Endodermal cell (in vitro differentiated cells): ENCODE measurements around the gene ZBTB45. TPM values are rescaled to one million over a fixed set of nuclear protein-coding genes. Genes with fewer than 3 reads are reported as not detected.

Experiments
- DNase-seq: peaks from one replicate; pipeline ENCODE4 v3.0.0-alpha.2; 2017
- H3K27ac ChIP-seq: 2 replicates; pipeline ENCODE4 v1.5.1; 2013; ENCODE audit warnings: mild to moderate bottlenecking, low read depth, low read length, moderate library complexity
- H3K27me3 ChIP-seq: 2 replicates; pipeline ENCODE4 v1.6.1; 2013; ENCODE audit warnings: mild to moderate bottlenecking, low read length, moderate library complexity; ENCODE audit not compliant: insufficient read depth, control insufficient read depth, poor library complexity, severe bottlenecking
- H3K36me3 ChIP-seq: 2 replicates; pipeline ENCODE4 v1.7.0; 2013; ENCODE audit warnings: mild to moderate bottlenecking, low read length, moderate library complexity; ENCODE audit not compliant: control insufficient read depth, insufficient read depth
- H3K4me1 ChIP-seq: one replicate; pipeline ENCODE4 v1.7.0; 2013; ENCODE audit warnings: low read length; ENCODE audit not compliant: control insufficient read depth, insufficient read depth
- H3K4me3 ChIP-seq: 2 replicates; pipeline ENCODE4 v1.5.1; 2013; ENCODE audit warnings: mild to moderate bottlenecking, low read length, moderate library complexity
- H3K9ac ChIP-seq: 2 replicates; pipeline ENCODE4 v1.6.1; 2013; ENCODE audit warnings: mild to moderate bottlenecking, low read length, moderate library complexity; ENCODE audit not compliant: poor library complexity, severe bottlenecking; ENCODE audit errors: extremely low read depth
- H3K9me3 ChIP-seq: 2 replicates; pipeline ENCODE4 v1.6.1; 2013; ENCODE audit warnings: mild to moderate bottlenecking, low read length, moderate library complexity; ENCODE audit not compliant: control insufficient read depth
- H3K27ac Mint-ChIP-seq: 2 replicates; pipeline ENCODE4 v1.8.0; 2020; ENCODE audit warnings: mixed read lengths
- H3K27me3 Mint-ChIP-seq: 2 replicates; pipeline ENCODE4 v1.8.0; 2021; ENCODE audit warnings: mild to moderate bottlenecking, mixed read lengths; ENCODE audit not compliant: insufficient read depth
- H3K36me3 Mint-ChIP-seq: 2 replicates; pipeline ENCODE4 v1.8.0; 2020; ENCODE audit warnings: low read depth, mixed read lengths
- H3K4me1 Mint-ChIP-seq: 2 replicates; pipeline ENCODE4 v1.8.0; 2020; ENCODE audit warnings: mixed read lengths
- H3K4me3 Mint-ChIP-seq: 2 replicates; pipeline ENCODE4 v1.8.0; 2020; ENCODE audit warnings: mild to moderate bottlenecking, moderate library complexity, mixed read lengths
- H3K9me3 Mint-ChIP-seq: 2 replicates; pipeline ENCODE4 v1.8.0; 2020; ENCODE audit warnings: mild to moderate bottlenecking, mixed read lengths
- CTCF ChIP-seq: fragments of 200-600 bp; sonication (generic); conservative IDR thresholded peaks from 2 replicates; pipeline ENCODE4 v1.5.0; 2021; ENCODE audit warnings: antibody characterized with exemption, mild to moderate bottlenecking
- WGBS, 2 experiments: methylation state at CpG; one replicate each; pipeline versions ENCODE4 v1.1.5 to v1.1.7; 2013; ENCODE audit warnings: missing lambda C conversion rate in 2 of 2, mixed read lengths in 1 of 2; ENCODE audit not compliant: insufficient coverage in 1 of 2, insufficient read length in 1 of 2; 5-methylcytosine and 5-hydroxymethylcytosine counted together
- total RNA-seq, 2 donors: library from RNA; stranded (reverse); fragmentation: NEBNext Ultra II Directional in 1 of 2; extraction: Animal tissue kit (Norgen Biotek cat#: 25700) in 1 of 2; gene quantifications; 2 replicates in 1 of 2; 3 replicates in 1 of 2; pipeline ENCODE4 v1.2.1, GENCODE V29; 2021

The ZBTB45 gene
- total RNA-seq, 2 donors from 2014 or later: 19.0 to 19.4 TPM

GRCh38 chr19:58552655-58553054 lies 33.0 kb upstream of the ZBTB45 start:
- no peak overlapping the region for H3K4me3 Mint-ChIP-seq
- H3K4me1 Mint-ChIP-seq: peaks cover 27% of the 10 kb centered on the region
- no peak for TF ChIP-seq CTCF
- peak overlapping the region; percentile 24 for H3K27ac Mint-ChIP-seq
- Histone ChIP-seq H3K4me1 (no peaks in the 10 kb centered on the region), H3K4me3 (no peak overlapping the region), H3K9ac (no peak overlapping the region), H3K27ac (no peak overlapping the region), H3K36me3 (peaks cover 78% of the 10 kb centered on the region), H3K9me3 (no peaks in the 10 kb centered on the region), H3K27me3 (no peaks in the 10 kb centered on the region)
- WGBS, 2 experiments: 85 to 99% methylated on average over 2 of the region's 2 CpGs
- DNase-seq: no peak
- no peaks in the 10 kb centered on the region for H3K27me3 Mint-ChIP-seq
- H3K9me3 Mint-ChIP-seq: no peaks in the 10 kb centered on the region
- H3K36me3 Mint-ChIP-seq: peaks cover 57% of the 10 kb centered on the region

GRCh38 chr19:58551577-58552471 lies 32.2 kb upstream of the ZBTB45 start:
- peaks cover 61% of the 10 kb centered on the region for H3K36me3 Mint-ChIP-seq
- no peak overlapping the region for H3K27ac Mint-ChIP-seq

GRCh38 chr19:58551123-58551497 lies 31.5 kb upstream of the ZBTB45 start:
- no peak overlapping the region for H3K9ac ChIP-seq
- no peaks in the 10 kb centered on the region for H3K27me3 ChIP-seq
- peaks cover 82% of the 10 kb centered on the region for H3K36me3 ChIP-seq
- H3K4me1 Mint-ChIP-seq: peaks cover 25% of the 10 kb centered on the region
- no peaks in the 10 kb centered on the region for H3K9me3 ChIP-seq
- H3K36me3 Mint-ChIP-seq: peaks cover 61% of the 10 kb centered on the region
- peaks cover 4% of the 10 kb centered on the region for H3K4me1 ChIP-seq
- no peak overlapping the region for H3K4me3 ChIP-seq
- WGBS, 2 experiments: 67 to 100% methylated on average over 1 of the region's 1 CpG
- H3K27me3 Mint-ChIP-seq: no peaks in the 10 kb centered on the region
- no peak for DNase-seq
- no peaks in the 10 kb centered on the region for H3K9me3 Mint-ChIP-seq
- no peak overlapping the region for H3K27ac ChIP-seq
- no peak for TF ChIP-seq CTCF
- H3K27ac Mint-ChIP-seq: peak overlapping the region; percentile 70
- H3K4me3 Mint-ChIP-seq: no peak overlapping the region

More at GRCh38 chr19:58551577-58552471, 32.2 kb upstream of the ZBTB45 start:
- H3K9me3 ChIP-seq: no peaks in the 10 kb centered on the region
- H3K9ac ChIP-seq: no peak overlapping the region
- H3K4me3 Mint-ChIP-seq: no peak overlapping the region
- DNase-seq: peak; percentile 52
- WGBS, 2 experiments: 96 to 99% methylated on average over 14 to 18 of the region's 18 CpGs
- peaks cover 4% of the 10 kb centered on the region for H3K4me1 ChIP-seq
- peaks cover 25% of the 10 kb centered on the region for H3K4me1 Mint-ChIP-seq
- H3K36me3 ChIP-seq: peaks cover 82% of the 10 kb centered on the region
- H3K27ac ChIP-seq: no peak overlapping the region
- H3K4me3 ChIP-seq: no peak overlapping the region
- H3K27me3 Mint-ChIP-seq: no peaks in the 10 kb centered on the region
- no peaks in the 10 kb centered on the region for H3K27me3 ChIP-seq
- TF ChIP-seq CTCF: no peak
- H3K9me3 Mint-ChIP-seq: no peaks in the 10 kb centered on the region
